CD4-positive, alpha-beta T cell (primary cell): ENCODE data around the gene SP140L. TPM values are rescaled to one million over a fixed set of nuclear protein-coding genes. Genes with fewer than 3 reads are reported as not detected.

Source experiments
- ATAC-seq: fragments of 200-7000 bp; cut with Tn5 transposase; one replicate; pipeline ENCODE4 v1.10.0; 2022; ENCODE audit warnings: mild to moderate bottlenecking; ENCODE audit not compliant: poor library complexity
- CTCF ChIA-PET: fragments of 350-600 bp; sonication (Branson Sonifier 250); formaldehyde crosslinking; loops from one replicate; lab custom pipeline; 2021; ENCODE audit warnings: antibody characterized with exemption, inconsistent platforms; lab: Charles Lee
- POLR2A ChIA-PET: fragments of 350-600 bp; sonication (Branson Sonifier 250); formaldehyde crosslinking; loops from one replicate; lab custom pipeline; 2021; ENCODE audit warnings: antibody characterized with exemption, inconsistent platforms; lab: Charles Lee
- DNase-seq, 14 experiments: peaks; one replicate each; pipeline ENCODE4 v3.0.0-alpha.2; 2013 to 2020; ENCODE audit warnings: mixed read lengths in 2 of 14
- H3K27ac ChIP-seq, 2 donors: one replicate each; pipeline versions ENCODE4 v1.5.1 to v1.7.0; 2013; ENCODE audit warnings: low read length in 2 of 2, low read depth in 1 of 2, mild to moderate bottlenecking in 1 of 2
- H3K27me3 ChIP-seq, 2 experiments: 1 replicate in 1 of 2; 2 replicates in 1 of 2; pipeline versions ENCODE4 v1.6.1 to v1.7.0; 2013; ENCODE audit warnings: low read length in 2 of 2, control low read depth in 1 of 2, mild to moderate bottlenecking in 1 of 2, moderate library complexity in 1 of 2; ENCODE audit not compliant: insufficient read depth in 2 of 2, control insufficient read depth in 1 of 2
- H3K36me3 ChIP-seq: one replicate; pipeline ENCODE4 v1.6.1; 2013; ENCODE audit warnings: low read length, control low read depth; ENCODE audit not compliant: insufficient read depth
- H3K4me1 ChIP-seq: one replicate; pipeline ENCODE4 v1.6.1; 2013; ENCODE audit warnings: low read length, control low read depth; ENCODE audit not compliant: insufficient read depth
- H3K4me3 ChIP-seq: one replicate; pipeline ENCODE4 v1.5.1; 2013; ENCODE audit warnings: mild to moderate bottlenecking, low read length, moderate library complexity
- H3K9me3 ChIP-seq, 2 experiments: 1 replicate in 1 of 2; 2 replicates in 1 of 2; pipeline versions ENCODE4 v1.6.1 to v1.7.0; 2013; ENCODE audit warnings: low read length in 2 of 2, mild to moderate bottlenecking in 2 of 2, control low read depth in 1 of 2, moderate library complexity in 1 of 2; ENCODE audit not compliant: control insufficient read depth in 1 of 2, insufficient read depth in 1 of 2
- H3K27ac Mint-ChIP-seq: one replicate; pipeline ENCODE4 v1.8.0; 2020; ENCODE audit warnings: mixed read lengths
- H3K27me3 Mint-ChIP-seq: one replicate; pipeline ENCODE4 v1.8.0; 2021; ENCODE audit warnings: mixed read lengths
- H3K36me3 Mint-ChIP-seq: one replicate; pipeline ENCODE4 v1.8.0; 2021; ENCODE audit warnings: low read depth, mixed read lengths
- H3K4me1 Mint-ChIP-seq: one replicate; pipeline ENCODE4 v1.8.0; 2021; ENCODE audit warnings: low read depth, mixed read lengths
- H3K4me3 Mint-ChIP-seq: one replicate; pipeline ENCODE4 v1.8.0; 2020; ENCODE audit warnings: mild to moderate bottlenecking, mixed read lengths
- H3K9me3 Mint-ChIP-seq: one replicate; pipeline ENCODE4 v1.8.0; 2020; ENCODE audit warnings: mixed read lengths
- intact Hi-C, 2 experiments: fragments of 100-400 bp; cut with DNase I in 1 of 2; cut with micrococcal nuclease in 1 of 2; formaldehyde crosslinking; loops; one replicate each; pipeline versions ENCODE4 v1.15.1 to v1.9.0; 2023 to 2025; cut with DNase I, micrococcal nuclease
- total RNA-seq, 174 experiments: library from RNA in 2 of 174; stranded (reverse) in 2 of 174; gene quantifications; one replicate each; pipeline ENCODE4 v1.2.3 and lab custom pipeline; 2021 to 2026
- TF ChIP-seq, protein P1 (sequence below): fragments of 200-600 bp; IDR thresholded peaks from one replicate; pipeline ENCODE4 v1.8.0; 2022; ENCODE audit warnings: antibody characterized with exemption, mild to moderate bottlenecking

The SP140L gene
- total RNA-seq, 2 experiments from 2014 or later: 55.3 to 64.1 TPM

DNA sequence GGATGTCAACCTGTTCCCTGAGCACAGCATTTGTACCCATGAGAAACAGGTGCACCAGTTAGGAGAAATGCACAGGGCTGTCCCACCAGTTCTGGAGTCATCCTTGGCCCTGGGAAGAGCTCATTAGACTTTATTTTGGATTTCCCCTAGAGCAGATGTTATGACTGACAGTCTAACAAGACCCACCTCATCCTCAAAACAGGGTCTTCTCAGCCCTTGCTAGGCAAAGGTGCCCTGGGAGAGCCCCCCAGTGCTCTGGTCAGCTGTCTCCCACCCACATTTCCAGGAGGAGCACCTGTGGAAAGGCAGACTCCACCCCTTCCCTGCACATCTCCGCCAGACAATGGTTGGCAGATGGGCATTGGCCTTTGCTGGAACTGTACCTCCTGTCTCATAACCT is 83.3 kb downstream of the SP140L start:
- CTCF ChIA-PET: no interaction called here

DNA sequence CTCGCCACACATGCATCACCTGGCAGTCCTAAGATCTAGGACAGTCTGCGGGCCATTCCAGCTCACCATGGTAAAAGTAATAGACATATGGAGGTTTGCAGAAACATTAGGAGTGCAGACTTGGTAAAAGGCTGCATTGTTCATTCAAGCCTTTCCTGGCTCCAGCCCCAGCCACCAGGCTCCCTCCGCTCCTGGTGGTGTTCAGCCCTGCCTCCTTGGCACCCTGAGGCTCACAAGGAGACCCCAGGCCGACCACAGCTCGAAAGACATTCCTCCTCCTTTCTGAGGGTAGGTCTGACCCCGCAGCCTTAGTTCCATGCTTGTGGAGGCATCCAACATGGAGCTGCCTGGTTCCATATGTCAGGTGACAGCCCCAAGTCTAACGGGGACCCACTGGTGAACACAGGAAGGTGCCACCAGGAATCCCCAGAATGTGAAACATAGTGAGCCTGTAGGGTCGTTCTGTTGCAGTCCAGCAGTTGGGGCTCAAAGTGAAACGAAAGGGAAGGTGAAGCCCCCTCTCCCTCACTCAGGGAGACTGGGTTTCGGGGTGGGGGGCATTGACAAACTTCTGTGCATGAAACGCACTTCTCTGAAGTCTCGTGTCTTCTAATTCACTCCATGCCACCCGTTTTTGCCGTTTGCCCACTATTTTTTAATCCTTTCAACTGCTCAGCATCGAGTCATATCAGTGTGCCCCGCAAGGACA is 84.0 kb downstream of the SP140L start:
- POLR2A ChIA-PET: interaction anchor here (0.6 to 2.4 kb wide), 8 partner anchors 12 to 192 kb away, joined by 3 to 14 read pairs (median 5); partner anchors contain the start of genes SP110, SP140 and SP140L
- no peaks in the 10 kb centered on the region for H3K27me3 Mint-ChIP-seq
- Histone ChIP-seq H3K4me3 (peak overlapping the region; percentile 92), H3K36me3 (peaks cover 8% of the 10 kb centered on the region), H3K27ac (peak overlapping the region; percentile 83 to 89), H3K9me3 (no peaks in the 10 kb centered on the region), H3K4me1 (peaks cover 68% of the 10 kb centered on the region), H3K27me3 (no peaks in the 10 kb centered on the region)
- H3K4me3 Mint-ChIP-seq: peak overlapping the region; percentile 97
- peak in 3 of 14 experiments; percentile 34 to 46 (median 44) for DNase-seq
- TF ChIP-seq, protein P1, sequence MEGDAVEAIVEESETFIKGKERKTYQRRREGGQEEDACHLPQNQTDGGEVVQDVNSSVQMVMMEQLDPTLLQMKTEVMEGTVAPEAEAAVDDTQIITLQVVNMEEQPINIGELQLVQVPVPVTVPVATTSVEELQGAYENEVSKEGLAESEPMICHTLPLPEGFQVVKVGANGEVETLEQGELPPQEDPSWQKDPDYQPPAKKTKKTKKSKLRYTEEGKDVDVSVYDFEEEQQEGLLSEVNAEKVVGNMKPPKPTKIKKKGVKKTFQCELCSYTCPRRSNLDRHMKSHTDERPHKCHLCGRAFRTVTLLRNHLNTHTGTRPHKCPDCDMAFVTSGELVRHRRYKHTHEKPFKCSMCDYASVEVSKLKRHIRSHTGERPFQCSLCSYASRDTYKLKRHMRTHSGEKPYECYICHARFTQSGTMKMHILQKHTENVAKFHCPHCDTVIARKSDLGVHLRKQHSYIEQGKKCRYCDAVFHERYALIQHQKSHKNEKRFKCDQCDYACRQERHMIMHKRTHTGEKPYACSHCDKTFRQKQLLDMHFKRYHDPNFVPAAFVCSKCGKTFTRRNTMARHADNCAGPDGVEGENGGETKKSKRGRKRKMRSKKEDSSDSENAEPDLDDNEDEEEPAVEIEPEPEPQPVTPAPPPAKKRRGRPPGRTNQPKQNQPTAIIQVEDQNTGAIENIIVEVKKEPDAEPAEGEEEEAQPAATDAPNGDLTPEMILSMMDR: no peak
- peak overlapping the region; percentile 93 for H3K27ac Mint-ChIP-seq
- peaks cover 28% of the 10 kb centered on the region for H3K36me3 Mint-ChIP-seq
- intact Hi-C loops: loop anchor here (1.0 to 10.0 kb wide), 5 partner anchors 36 to 489 kb away; partner anchors contain the start of genes CAB39 (in 2 of the 2), FBXO36 (in 1 of the 2) and TRIP12 (in 1 of the 2)
- no peaks in the 10 kb centered on the region for H3K9me3 Mint-ChIP-seq
- ATAC-seq: no peak
- CTCF ChIA-PET: no interaction called here
- H3K4me1 Mint-ChIP-seq: peaks cover 92% of the 10 kb centered on the region

More for the DNA sequence above, 83.3 kb downstream of the SP140L start:
- H3K27me3 Mint-ChIP-seq: no peaks in the 10 kb centered on the region
- Histone ChIP-seq H3K27ac (no peak overlapping the region), H3K27me3 (no peaks in the 10 kb centered on the region), H3K4me3 (no peak overlapping the region), H3K9me3 (no peaks in the 10 kb centered on the region), H3K36me3 (peaks cover 14% of the 10 kb centered on the region), H3K4me1 (peaks cover 62% of the 10 kb centered on the region)
- peaks cover 85% of the 10 kb centered on the region for H3K4me1 Mint-ChIP-seq
- TF ChIP-seq, protein P1: no peak
- H3K27ac Mint-ChIP-seq: peak overlapping the region; percentile 93
- peaks cover 33% of the 10 kb centered on the region for H3K36me3 Mint-ChIP-seq
- peak overlapping the region; percentile 97 for H3K4me3 Mint-ChIP-seq
- POLR2A ChIA-PET: interaction anchor here (1.0 to 2.7 kb wide), 2 partner anchors 29 to 83 kb away, joined by 3 to 6 read pairs; partner anchors contain the start of gene SP140L
- no peak for ATAC-seq
- no peaks in the 10 kb centered on the region for H3K9me3 Mint-ChIP-seq
- intact Hi-C loops: loop anchor here (5.0 to 10.0 kb wide), 4 partner anchors 37 to 488 kb away; partner anchors contain the start of genes CAB39 (in 2 of the 2), FBXO36 (in 1 of the 2) and TRIP12 (in 1 of the 2)
- DNase-seq: no peak

DNA sequence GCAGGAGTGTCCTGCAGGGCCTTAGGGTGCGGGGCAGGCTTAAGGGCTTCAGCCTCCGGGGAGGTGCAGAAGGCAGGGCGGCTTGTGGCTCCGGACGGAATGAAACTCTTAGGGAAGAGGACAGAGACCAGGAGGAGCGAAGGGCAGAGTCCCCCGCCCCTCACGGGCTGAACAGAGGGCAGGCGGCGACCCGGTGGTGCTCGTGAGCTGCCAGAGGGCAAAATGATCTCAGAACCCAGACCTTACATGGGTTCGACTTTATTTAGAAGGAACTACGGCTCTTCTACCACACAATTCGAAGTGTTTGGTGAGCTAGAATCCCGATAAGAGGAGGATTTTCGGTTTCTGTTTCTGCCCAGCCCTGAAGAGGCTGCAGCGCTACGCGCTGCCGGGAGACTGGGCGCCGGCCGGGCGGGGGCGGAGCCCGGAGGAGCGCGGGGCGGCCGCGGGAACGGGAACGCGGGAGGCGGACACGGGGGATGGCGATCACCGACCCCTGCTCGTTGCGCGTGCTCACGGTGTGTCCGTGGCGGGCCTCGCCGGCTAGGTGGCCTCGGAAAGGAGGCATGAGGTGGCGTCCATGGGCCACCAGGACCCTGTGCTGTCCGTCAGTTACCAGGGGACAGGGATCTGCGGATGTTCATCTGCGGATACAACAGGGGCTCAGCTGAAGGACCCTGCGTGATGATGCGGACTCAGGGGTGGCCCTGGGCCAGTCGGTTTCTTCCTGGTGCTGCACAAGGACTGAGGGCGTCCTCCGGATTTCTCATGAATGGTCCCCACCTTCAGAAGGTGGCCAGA is 84.8 kb downstream of the SP140L start:
- Histone ChIP-seq H3K27ac (peak overlapping the region; percentile 83 to 89), H3K4me1 (peaks cover 68% of the 10 kb centered on the region), H3K36me3 (peaks cover under 1% of the 10 kb centered on the region), H3K4me3 (peak overlapping the region; percentile 92), H3K27me3 (no peaks in the 10 kb centered on the region), H3K9me3 (no peaks in the 10 kb centered on the region)
- CTCF ChIA-PET: no interaction called here
- ATAC-seq (peak; percentile 68), DNase-seq (peak in 13 of 14 experiments; percentile 29 to 81 (median 48))
- intact Hi-C loops: loop anchor here (1.0 to 10.0 kb wide), 5 partner anchors 36 to 489 kb away; partner anchors contain the start of genes CAB39 (in 2 of the 2), FBXO36 (in 1 of the 2) and TRIP12 (in 1 of the 2)
- Mint-ChIP-seq H3K4me1 (peaks cover 95% of the 10 kb centered on the region), H3K4me3 (peak overlapping the region; percentile 97), H3K36me3 (peaks cover 28% of the 10 kb centered on the region), H3K9me3 (no peaks in the 10 kb centered on the region), H3K27me3 (no peaks in the 10 kb centered on the region), H3K27ac (peak overlapping the region; percentile 93)
- TF ChIP-seq, protein P1: no peak
- POLR2A ChIA-PET: interaction anchor here (0.6 to 2.4 kb wide), 8 partner anchors 11 to 548 kb away, joined by 3 to 14 read pairs (median 6); partner anchors contain the start of genes SP110, SP140 and SP140L
